Stimulated activated CD8-positive, alpha-beta memory T cell treated with anti-CD3 and anti-CD28 coated beads, Interleukin-7, amount 100 ng/mL, for 24 hours (primary cell): ENCODE measurements around the gene PIP5K1B.

ENCODE experiments used
- DNase-seq: peaks from one replicate; pipeline ENCODE4 v3.0.0-alpha.2; 2020; ENCODE audit warnings: low read depth

Gene PIP5K1B

GRCh38 chr9:68738358-68738757, 33.3 kb downstream of the PIP5K1B start:
- no peak for DNase-seq

GRCh38 chr9:68739621-68740174, 34.7 kb downstream of the PIP5K1B start:
- DNase-seq, result no peak

- no peak for DNase-seq
These were observed 35.5 kb downstream of the PIP5K1B start for GRCh38 chr9:68740561-68740960.

- no peak for DNase-seq
These were observed 36.2 kb downstream of the PIP5K1B start for GRCh38 chr9:68741234-68741633.

- no peak for DNase-seq
These were observed 36.8 kb downstream of the PIP5K1B start for GRCh38 chr9:68741704-68742332.

GRCh38 chr9:68742333-68742730, 37.3 kb downstream of the PIP5K1B start:
- no peak for DNase-seq

GRCh38 chr9:68744426-68744825, 39.4 kb downstream of the PIP5K1B start:
- no peak for DNase-seq

GRCh38 chr9:68746525-68746924, 41.5 kb downstream of the PIP5K1B start:
- DNase-seq, result no peak

- DNase-seq, result no peak
These were observed 42.0 kb downstream of the PIP5K1B start for GRCh38 chr9:68747043-68747533.

GRCh38 chr9:68749135-68749534, 44.1 kb downstream of the PIP5K1B start:
- DNase-seq, result no peak

- no peak for DNase-seq
These were observed 44.6 kb downstream of the PIP5K1B start for GRCh38 chr9:68749579-68750159.

GRCh38 chr9:68750255-68750654, 45.2 kb downstream of the PIP5K1B start:
- DNase-seq, result no peak

GRCh38 chr9:68750786-68751185, 45.7 kb downstream of the PIP5K1B start:
- DNase-seq, result no peak

GRCh38 chr9:68751556-68751955, 46.5 kb downstream of the PIP5K1B start:
- DNase-seq, result no peak

GRCh38 chr9:68755051-68755450, 50.0 kb downstream of the PIP5K1B start:
- no peak for DNase-seq

- DNase-seq, result no peak
These were observed 50.7 kb downstream of the PIP5K1B start for GRCh38 chr9:68755752-68756151.

- DNase-seq, result no peak
These were observed 55.1 kb downstream of the PIP5K1B start for GRCh38 chr9:68759981-68760673.

GRCh38 chr9:68760674-68761333, 55.8 kb downstream of the PIP5K1B start:
- no peak for DNase-seq

GRCh38 chr9:68762570-68762969, 57.5 kb downstream of the PIP5K1B start:
- DNase-seq, result no peak

GRCh38 chr9:68763104-68763503, 58.1 kb downstream of the PIP5K1B start:
- no peak for DNase-seq

GRCh38 chr9:68768619-68769018, 63.6 kb downstream of the PIP5K1B start:
- no peak for DNase-seq

GRCh38 chr9:68769852-68770251, 64.8 kb downstream of the PIP5K1B start:
- DNase-seq, result no peak

GRCh38 chr9:68771376-68771775, 66.3 kb downstream of the PIP5K1B start:
- DNase-seq, result no peak
